ENCODE results near the gene PTPRC. TPM values are rescaled to one million over a fixed set of nuclear protein-coding genes. Genes with fewer than 3 reads are reported as not detected.
"Not testable (repeated sequence)": the region's sequence is repeated elsewhere in the genome, so short reads cannot be mapped to it uniquely, and the experiment has no call there.

PTPRC gene
- total RNA-seq, 1 experiment from 2014 or later: 0.11 TPM

- Histone ChIP-seq H4K20me1 (ENCODE audit: low read length) (no peaks in the 10 kb centered on the region), H3K27ac (ENCODE audit: low read length) (no peak overlapping the region), H3K27me3 (ENCODE audit: low read length) (no peaks in the 10 kb centered on the region), H3F3A (ENCODE audit: low read length, unreplicated experiment) (no peaks in the 10 kb centered on the region), H3K4me2 (ENCODE audit: low read length) (no peak overlapping the region), H3K36me3 (ENCODE audit: low read depth, low read length) (no peaks in the 10 kb centered on the region), H3K79me2 (ENCODE audit: low read length) (no peaks in the 10 kb centered on the region), H2AFZ (ENCODE audit: low read length) (no peak overlapping the region), H3K9me3 (ENCODE audit: low read length) (no peaks in the 10 kb centered on the region), H3K4me1 (ENCODE audit: insufficient read depth, low read length) (no peaks in the 10 kb centered on the region), H3K9ac (ENCODE audit: low read length) (no peak overlapping the region), H3K9me2 (replicated peaks; ENCODE audit: low read length) (no peaks in the 10 kb centered on the region), H3K4me3 (ENCODE audit: low read length) (no peak overlapping the region)
- CTCF ChIA-PET: no interaction called here
- TF ChIP-seq EZH2phosphoT487 (IDR thresholded peaks at IDR 0.05; ENCODE audit: borderline replicate concordance, low read length) (no peak), CTCF (conservative IDR thresholded peaks at IDR 0.05; ENCODE audit: low read depth, low read length) (no peak), EZH2 (IDR thresholded peaks at IDR 0.05; ENCODE audit: low read length, unreplicated experiment) (no peak)
- POLR2A ChIA-PET (ENCODE audit: unreplicated experiment): no interaction called here
- DNase-seq (no peak), ATAC-seq (no peak)
- intact Hi-C loops (cut with micrococcal nuclease): no loop called here
- BruUV-seq (replicated peaks): no TSS peak
These were observed 37.9 kb upstream of the PTPRC start for GRCh38 chr1:198600906-198601305.

- H3K9me2 ChIP-seq (replicated peaks; ENCODE audit: low read length); H3K36me3 ChIP-seq (ENCODE audit: low read depth, low read length); H3K27me3 ChIP-seq (ENCODE audit: low read length); CTCF ChIA-PET; H3K27ac ChIP-seq (ENCODE audit: low read length); H3F3A ChIP-seq (ENCODE audit: low read length, unreplicated experiment); H2AFZ ChIP-seq (ENCODE audit: low read length); H3K4me3 ChIP-seq (ENCODE audit: low read length); H3K4me1 ChIP-seq (ENCODE audit: insufficient read depth, low read length); H4K20me1 ChIP-seq (ENCODE audit: low read length); ATAC-seq; intact Hi-C loops (cut with micrococcal nuclease); DNase-seq; H3K9me3 ChIP-seq (ENCODE audit: low read length); BruUV-seq (replicated peaks); H3K79me2 ChIP-seq (ENCODE audit: low read length); H3K9ac ChIP-seq (ENCODE audit: low read length); POLR2A ChIA-PET (ENCODE audit: unreplicated experiment); H3K4me2 ChIP-seq (ENCODE audit: low read length): not testable (repeated sequence)
These were observed 37.5 kb upstream of the PTPRC start for GRCh38 chr1:198601310-198601709.

- Histone ChIP-seq H3K36me3 (ENCODE audit: low read depth, low read length) (no peaks in the 10 kb centered on the region), H2AFZ (ENCODE audit: low read length) (no peak overlapping the region), H3K9me2 (replicated peaks; ENCODE audit: low read length) (no peaks in the 10 kb centered on the region), H3K4me2 (ENCODE audit: low read length) (no peak overlapping the region), H3K9me3 (ENCODE audit: low read length) (no peaks in the 10 kb centered on the region), H3K4me3 (ENCODE audit: low read length) (no peak overlapping the region), H3K79me2 (ENCODE audit: low read length) (no peaks in the 10 kb centered on the region), H4K20me1 (ENCODE audit: low read length) (no peaks in the 10 kb centered on the region), H3K27me3 (ENCODE audit: low read length) (no peaks in the 10 kb centered on the region), H3K27ac (ENCODE audit: low read length) (no peak overlapping the region), H3F3A (ENCODE audit: low read length, unreplicated experiment) (no peaks in the 10 kb centered on the region), H3K9ac (ENCODE audit: low read length) (no peak overlapping the region), H3K4me1 (ENCODE audit: insufficient read depth, low read length) (no peaks in the 10 kb centered on the region)
- no TSS peak for BruUV-seq (replicated peaks)
- no peak for DNase-seq
- no peak for TF ChIP-seq EZH2 (IDR thresholded peaks at IDR 0.05; ENCODE audit: low read length, unreplicated experiment)
- TF ChIP-seq CTCF (conservative IDR thresholded peaks at IDR 0.05; ENCODE audit: low read depth, low read length): no peak
- TF ChIP-seq EZH2phosphoT487 (IDR thresholded peaks at IDR 0.05; ENCODE audit: borderline replicate concordance, low read length): no peak
- intact Hi-C loops (cut with micrococcal nuclease): no loop called here
- ChIA-PET POLR2A (ENCODE audit: unreplicated experiment) (no interaction called here), CTCF (no interaction called here)
- ATAC-seq: no peak
These were observed 36.6 kb upstream of the PTPRC start for GRCh38 chr1:198601936-198602889.
